HCT116 (cell line): ENCODE results near the gene TRPT1.

Experiments
- ATF3 ChIP-seq: IDR thresholded peaks from 2 replicates; pipeline ENCODE4 v1.6.1; 2012
- CTCF ChIP-seq, 3 experiments: fragments of 200-600 bp in 1 of 3; sonication (generic) in 1 of 3; IDR thresholded peaks in 2 of 3; conservative IDR thresholded peaks in 1 of 3; 2 replicates each; pipeline ENCODE4 v1.5.1; 2012 to 2017; ENCODE audit warnings: low read depth in 2 of 3, low read length in 2 of 3, antibody characterized with exemption in 1 of 3, borderline replicate concordance in 1 of 3, control low read depth in 1 of 3, mild to moderate bottlenecking in 1 of 3, mixed read lengths in 1 of 3, mixed run types in 1 of 3, moderate library complexity in 1 of 3; ENCODE audit not compliant: insufficient read depth in 1 of 3
- MAX ChIP-seq: IDR thresholded peaks from 2 replicates; pipeline ENCODE4 v1.6.1; 2012
- SRF ChIP-seq: IDR thresholded peaks from 2 replicates; pipeline ENCODE4 v1.6.1; 2012; ENCODE audit warnings: low read depth
- TCF7L2 ChIP-seq: IDR thresholded peaks from 2 replicates; pipeline ENCODE4 v1.7.0; 2011; ENCODE audit warnings: borderline replicate concordance, inconsistent platforms; ENCODE audit not compliant: insufficient read depth, insufficient read length; ENCODE audit errors: extremely low read depth
- YY1 ChIP-seq: IDR thresholded peaks from 2 replicates; pipeline ENCODE4 v1.6.1; 2011; ENCODE audit warnings: low read length, low read depth, moderate library complexity, mild to moderate bottlenecking; ENCODE audit not compliant: insufficient replicate concordance; ENCODE audit errors: extremely low read depth

- TF ChIP-seq ATF3: no peak
- TF ChIP-seq CTCF (IDR thresholded peaks at IDR 0.05 in 2 of 3, conservative IDR thresholded peaks at IDR 0.05 in 1 of 3; ENCODE audit: borderline replicate concordance in 1 of 3, insufficient read depth in 1 of 3, low read depth in 2 of 3, low read length in 2 of 3): no peak
- TF ChIP-seq SRF: no peak
- no peak for TF ChIP-seq MAX
- no peak for TF ChIP-seq TCF7L2
- no peak for TF ChIP-seq YY1
Measured at GRCh38 chr11:64263947-64264317, 37.9 kb upstream of the TRPT1 start.
